Activated CD8-positive, alpha-beta memory T cell treated with anti-CD3 and anti-CD28 coated beads for 48 hours (primary cell): ENCODE data around the gene NSFL1C.

ENCODE experiments used
- DNase-seq, 3 experiments: peaks; one replicate each; pipeline ENCODE4 v3.0.0-alpha.2; 2020; ENCODE audit warnings: low read depth in 2 of 3, low spot score in 2 of 3

Gene NSFL1C

GRCh38 chr20:1486566-1486965 is 19.9 kb upstream of the NSFL1C start:
- no peak for DNase-seq

DNA sequence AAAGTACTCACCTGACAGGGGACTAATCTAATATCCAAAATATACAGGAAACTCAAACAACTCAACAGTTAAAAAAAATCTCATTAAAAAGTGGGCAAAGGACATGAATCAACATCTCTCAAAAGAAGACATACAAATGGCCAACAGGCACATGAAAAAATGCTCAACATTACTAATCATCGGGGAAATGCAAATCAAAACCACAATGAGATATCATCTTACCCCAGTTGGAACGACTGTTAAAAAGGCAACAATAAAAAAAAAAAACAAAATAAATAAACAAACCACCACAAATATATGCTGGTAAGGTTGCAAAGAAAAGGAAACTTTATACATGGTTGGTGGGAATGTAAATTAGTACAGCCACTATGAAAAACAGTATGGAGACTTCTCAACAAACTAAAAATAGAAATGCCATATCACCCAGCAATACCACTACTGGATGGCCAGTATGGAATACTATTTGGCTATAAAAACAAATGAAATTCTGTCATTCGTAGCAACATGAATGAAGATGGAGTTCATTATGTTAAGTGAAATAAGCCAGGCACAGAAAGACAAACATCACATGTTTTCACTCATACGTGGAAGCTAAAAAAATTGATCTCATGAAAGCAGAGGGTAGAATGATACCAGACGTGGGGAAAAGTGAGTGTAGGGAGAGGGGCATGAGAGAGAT is 17.9 kb upstream of the NSFL1C start:
- DNase-seq = no peak

DNA sequence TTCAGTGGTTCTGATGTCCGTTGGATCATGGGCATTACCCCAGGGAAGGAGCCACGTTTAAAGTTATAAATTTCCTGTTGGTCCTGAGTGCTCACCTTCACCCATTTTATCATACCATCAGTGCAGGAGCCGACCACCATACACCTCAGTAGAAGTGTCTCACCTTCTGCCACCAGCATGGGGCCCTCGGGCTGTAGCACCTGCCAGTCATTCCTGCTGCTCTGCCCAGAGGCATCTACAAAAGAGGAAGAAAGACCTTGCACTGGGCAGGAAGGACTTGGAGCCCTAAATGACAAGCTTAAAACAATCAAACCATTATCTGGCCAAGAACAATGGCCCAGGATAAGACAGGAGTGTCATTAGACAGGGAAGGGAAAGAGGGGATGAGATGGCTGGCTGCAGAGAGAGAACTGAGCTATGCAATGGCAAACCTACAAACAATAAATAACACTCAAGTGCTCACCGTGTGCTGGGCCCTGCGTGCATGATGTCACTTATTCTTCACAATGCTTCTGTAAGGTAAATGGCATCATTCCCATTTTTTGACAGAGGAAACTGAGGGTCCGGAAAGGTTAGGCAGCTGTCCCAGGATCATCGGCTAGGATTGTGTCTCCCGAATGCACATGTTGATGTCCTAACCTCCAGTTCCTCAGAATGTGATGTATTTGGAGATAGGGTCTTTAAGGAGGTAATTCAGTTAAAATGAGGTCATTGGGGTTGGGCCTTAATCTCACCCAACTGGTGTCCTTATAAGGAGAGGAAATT is 13.4 kb upstream of the NSFL1C start:
- DNase-seq = no peak

DNA sequence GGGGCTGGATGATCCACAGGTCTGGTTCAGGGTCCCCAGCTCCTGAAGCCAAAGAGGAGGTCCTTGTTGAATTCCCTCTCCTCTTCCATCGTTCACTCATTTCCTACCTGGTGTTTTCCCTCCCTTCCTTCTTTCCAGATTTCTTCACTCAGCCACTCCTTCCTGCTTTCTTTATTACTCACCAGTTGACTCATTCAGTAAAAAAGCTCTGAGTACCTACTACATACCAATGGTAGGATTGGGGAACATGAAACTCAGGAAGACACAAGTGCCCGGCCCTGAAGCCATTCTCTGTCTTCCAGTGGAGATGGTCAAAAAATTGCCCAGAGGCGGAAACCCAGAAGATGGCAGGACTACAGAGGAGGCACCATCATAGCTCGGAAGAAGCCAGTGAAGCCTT is 11.9 kb upstream of the NSFL1C start:
- DNase-seq = no peak

GRCh38 chr20:1477896-1478490 is 11.3 kb upstream of the NSFL1C start:
- no peak for DNase-seq

GRCh38 chr20:1474817-1475603 is 8.4 kb upstream of the NSFL1C start:
- DNase-seq = no peak

GRCh38 chr20:1474325-1474724 is 7.7 kb upstream of the NSFL1C start:
- DNase-seq = no peak

DNA sequence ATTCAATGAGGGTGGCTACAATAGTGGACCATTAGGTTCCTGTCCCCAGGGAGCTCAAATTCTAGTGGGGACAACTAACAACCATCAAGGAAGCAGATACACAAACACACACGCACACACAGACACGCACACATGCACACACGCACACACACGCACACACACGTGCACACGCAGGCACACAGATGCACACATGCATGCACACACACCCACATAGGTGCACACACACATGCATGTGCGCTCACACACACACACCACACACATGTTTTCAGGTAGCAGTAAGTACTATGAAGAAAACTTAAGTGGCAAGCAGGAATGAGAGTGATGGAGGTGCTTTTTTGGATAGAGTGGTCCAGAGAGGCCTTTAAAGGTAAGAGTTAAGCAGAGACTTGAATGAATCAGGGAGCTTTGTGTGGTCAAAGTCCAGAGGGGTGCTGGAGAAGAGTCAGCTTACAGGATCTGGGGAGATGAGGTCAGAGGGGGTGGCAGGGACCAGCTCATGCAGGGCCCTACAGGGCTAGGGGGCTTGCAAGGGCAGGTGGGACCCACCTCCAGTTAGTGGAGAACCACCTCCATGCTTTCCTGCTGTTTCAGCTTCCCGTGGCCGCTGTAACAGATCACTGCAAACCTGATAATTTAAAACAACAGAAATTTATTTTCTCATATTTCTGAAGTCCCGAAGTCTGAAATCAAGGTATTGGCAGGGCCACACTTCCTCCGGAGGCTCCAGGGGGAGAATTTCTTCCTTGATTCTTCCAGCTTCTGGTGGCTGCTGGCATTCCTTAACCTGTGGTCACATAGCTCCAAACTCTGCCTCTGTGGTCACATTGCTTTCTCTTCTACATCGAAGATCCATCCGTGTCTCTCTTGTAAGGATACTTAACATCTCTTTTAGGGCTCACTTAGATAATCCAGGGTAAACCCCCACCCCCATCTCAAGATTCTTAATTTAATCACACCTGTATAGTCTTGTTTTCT is 6.9 kb upstream of the NSFL1C start:
- no peak for DNase-seq

DNA sequence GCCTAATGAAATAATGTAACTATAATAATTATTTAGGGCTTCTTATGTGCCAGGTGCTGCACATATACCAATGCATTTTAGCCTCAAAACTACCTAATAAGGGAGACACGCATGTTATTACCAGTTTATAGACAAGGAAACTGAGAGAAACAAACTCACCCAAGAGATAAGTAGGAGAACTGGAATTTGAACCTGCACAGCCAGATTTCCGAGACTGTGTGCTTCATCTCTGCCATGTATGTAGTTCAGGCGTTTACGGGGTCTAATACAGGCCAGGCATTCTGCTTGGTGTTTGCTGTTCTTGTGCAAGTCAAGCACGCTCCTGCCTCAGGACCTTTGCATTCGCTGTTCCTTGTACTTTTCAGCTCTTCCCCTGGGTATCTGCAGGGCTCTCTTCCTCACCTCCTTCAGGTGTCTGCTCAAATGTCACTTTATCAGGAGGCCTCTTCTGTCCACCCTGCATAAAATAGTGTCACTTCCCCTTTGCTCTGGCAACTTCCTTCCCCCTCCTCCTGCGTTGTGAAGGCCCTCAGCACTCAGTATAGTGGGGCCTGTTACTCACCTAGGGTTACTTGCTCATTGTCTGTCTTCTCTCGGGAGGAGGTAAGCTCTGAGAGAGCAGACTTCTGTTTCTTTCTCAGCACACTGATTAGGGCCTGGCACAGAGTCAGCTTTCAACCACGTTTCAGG is 6.1 kb upstream of the NSFL1C start:
- no peak for DNase-seq

- DNase-seq = no peak
Measured at GRCh38 chr20:1471242-1471641, 4.6 kb upstream of the NSFL1C start.

- DNase-seq = no peak
Measured at GRCh38 chr20:1469925-1470571, 3.4 kb upstream of the NSFL1C start.

GRCh38 chr20:1469306-1469905 is 2.8 kb upstream of the NSFL1C start:
- no peak for DNase-seq

DNA sequence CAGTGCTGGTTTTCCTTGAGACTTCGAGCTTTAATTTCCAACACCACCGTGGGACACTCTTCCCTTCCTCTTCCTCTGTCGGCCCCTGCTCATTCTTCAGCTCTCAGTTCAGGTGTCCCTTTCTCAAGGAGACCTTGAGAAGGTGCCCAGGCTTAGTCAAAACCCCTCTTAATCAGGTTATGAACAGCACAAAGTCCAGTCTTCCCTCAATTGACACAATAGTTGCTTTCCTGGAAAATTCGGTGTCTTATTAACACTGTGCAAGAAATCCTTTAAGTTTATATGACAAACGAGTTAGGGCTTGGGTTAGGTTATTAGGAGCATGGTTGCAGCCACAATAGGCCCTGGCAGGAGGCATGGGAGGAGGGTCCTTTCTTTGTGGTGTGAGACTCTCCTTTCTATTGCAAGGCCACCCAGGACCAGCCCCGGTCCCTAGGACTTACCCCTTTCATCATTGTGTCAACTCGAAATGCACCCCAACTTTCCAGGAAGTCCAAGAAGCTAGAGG is 1.5 kb upstream of the NSFL1C start:
- DNase-seq = no peak

DNA sequence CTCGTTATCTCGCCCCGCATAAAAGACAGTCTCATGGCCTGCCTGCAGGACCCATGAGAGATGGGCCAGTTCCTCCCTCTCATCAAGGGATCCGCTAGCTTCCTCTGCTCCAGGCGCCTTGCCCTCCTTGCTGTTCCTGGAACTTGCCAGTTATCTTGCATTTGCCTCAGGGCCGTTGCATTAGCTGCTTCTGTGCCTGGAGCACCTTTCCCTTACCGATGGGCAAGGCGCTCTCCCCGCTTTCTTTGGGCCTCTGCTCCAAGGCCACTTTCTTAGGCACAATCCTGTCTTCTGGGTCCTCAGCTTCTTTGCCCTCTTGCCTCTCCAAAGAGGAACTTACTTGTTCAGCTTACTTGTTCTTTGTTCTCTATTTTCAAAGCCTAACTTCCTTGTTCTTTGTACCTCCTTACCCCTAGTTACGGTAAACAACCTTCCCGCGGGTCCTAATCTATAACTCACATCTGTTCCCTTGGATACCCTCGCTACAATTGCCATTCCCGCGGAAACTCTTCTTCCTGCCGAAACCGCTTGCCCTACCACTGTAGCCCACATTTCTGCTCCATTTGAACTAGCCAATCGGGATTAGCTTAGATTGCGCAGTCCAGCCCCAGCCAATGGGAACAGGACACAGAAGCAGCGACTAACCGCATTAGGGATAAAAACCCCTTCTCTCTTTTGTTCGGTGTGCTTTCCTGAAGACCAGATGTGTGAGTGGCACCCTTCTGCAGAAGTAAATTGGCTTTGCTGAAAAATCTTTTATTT is 887 bp upstream of the NSFL1C start:
- DNase-seq = no peak

GRCh38 chr20:1467082-1467354 is 369 bp upstream of the NSFL1C start:
- DNase-seq = no peak

DNA sequence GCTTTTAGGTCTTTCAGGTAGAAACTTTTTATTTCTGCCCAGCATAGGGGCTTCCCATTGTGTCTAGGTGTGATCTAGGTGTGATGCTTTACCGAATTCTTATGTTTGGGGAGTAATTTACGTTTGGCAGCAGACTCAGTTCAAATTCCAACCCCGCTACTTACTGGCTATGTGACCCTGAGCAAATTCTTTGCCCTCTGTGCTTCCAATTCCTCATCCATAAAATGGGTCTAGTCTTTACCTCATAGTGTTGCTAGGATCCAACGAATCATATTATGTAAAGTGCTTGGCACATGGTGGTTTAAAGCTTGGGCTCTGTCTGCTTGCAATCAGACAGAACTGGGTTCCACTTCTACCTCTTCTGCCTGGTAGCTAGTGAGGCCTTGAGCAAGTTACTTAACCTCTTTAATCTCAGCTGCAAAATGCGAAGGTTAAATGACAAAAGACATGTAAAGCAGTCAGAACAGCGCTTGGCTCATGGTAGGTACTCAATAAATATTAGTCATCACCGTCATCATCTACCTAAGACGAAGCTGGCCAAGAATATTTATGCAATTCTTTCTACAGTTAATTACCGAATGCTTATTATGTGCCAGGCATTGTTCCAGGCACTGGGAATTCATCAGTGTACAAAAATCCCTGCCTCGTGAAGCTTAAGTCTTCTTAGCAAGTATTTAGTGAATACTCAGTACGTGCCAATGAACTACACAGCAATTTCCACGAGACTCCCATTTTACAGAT is 1.0 kb downstream of the NSFL1C start:
- DNase-seq = no peak

GRCh38 chr20:1463971-1464570 is 2.6 kb downstream of the NSFL1C start:
- DNase-seq = no peak
